Hematopoietic multipotent progenitor cell treated with erythropoietin and hydrocortisone succinate and interleukin-3 and kit ligand, for 8 days (in vitro differentiated cells): Measurements from ENCODE around the gene MAGI2.
"Not testable (repeated sequence)": the region's sequence is repeated elsewhere in the genome, so short reads cannot be mapped to it uniquely, and the experiment has no call there.

Experiments
- DNase-seq: peaks from one replicate; pipeline ENCODE4 v3.0.0-alpha.2; 2015

Gene MAGI2

DNA sequence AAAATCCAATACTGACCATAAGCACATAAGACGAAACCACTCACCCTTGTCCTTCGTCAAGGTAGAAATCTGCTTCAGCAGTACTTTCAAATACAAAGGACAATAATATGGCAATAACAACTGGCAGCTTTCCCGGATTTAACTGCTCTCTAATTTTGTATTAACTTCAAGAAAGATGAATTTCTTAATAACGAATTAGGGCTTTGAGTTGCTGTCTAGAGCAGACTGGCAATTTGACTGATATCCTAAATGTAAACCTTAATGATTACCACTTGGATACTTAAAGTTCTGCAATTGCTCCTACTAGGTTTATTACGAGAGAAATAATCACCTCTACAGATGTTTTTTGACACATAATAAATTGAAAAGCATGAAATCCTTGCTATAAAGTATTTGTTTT, 418.7 kb downstream of the MAGI2 start:
- no peak for DNase-seq

DNA sequence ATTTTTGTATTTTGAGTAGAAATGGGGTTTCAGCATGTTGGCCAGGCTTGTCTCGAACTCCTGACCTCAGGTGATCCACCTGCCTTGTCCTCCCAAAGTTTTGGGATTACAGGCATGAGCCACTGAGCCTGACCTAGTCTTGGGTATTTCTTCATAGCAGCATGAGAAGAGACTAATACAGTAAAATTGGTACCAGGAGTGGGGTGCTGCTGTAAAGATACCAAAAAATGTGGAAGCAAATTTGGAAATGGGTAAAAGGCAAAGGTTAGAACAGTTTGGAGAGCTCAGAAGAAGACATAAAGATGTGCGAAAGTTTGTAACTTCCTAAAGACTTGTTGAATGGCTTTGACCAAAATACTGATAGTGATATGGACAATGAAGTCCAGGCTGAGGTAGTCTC, 433.8 kb downstream of the MAGI2 start:
- not testable (repeated sequence) for DNase-seq

DNA sequence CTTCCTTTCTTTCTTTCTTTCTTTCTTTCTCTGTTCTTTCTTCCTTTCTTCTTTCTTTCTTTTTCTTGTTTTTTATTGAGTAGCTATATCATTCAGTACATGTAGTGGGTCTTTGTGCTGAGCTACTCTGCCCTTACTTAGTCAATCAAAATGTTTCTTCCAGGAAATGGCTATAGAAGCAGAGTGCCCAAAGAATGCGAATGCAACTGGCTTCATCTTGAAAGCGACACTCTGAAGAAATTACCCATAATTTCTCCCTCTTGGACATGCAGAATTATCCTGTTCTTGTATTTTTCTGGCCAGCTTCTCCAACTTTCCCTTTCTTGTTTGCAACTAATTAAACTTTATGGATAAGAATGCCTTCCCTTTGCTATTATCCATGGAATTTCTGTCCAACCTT, 441.5 kb downstream of the MAGI2 start:
- no peak for DNase-seq

DNA sequence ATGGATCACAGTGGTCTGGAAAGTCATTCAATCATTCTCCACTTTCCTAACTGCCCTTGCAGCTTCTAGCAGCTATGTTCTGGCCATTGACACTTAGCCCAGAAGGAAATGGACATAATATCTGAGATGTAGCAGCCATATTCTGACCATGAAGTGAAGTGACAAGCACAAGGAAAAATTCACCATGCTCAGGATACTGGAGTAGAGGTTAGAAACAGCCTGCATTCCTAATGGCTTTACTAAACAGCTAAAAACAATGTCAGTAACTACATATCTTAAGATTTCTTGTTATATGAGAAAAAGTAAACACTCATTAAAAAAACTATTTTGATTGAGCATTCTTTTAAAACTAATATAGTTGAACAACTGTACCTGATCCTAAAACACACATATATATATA, 443.8 kb downstream of the MAGI2 start:
- no peak for DNase-seq

DNA sequence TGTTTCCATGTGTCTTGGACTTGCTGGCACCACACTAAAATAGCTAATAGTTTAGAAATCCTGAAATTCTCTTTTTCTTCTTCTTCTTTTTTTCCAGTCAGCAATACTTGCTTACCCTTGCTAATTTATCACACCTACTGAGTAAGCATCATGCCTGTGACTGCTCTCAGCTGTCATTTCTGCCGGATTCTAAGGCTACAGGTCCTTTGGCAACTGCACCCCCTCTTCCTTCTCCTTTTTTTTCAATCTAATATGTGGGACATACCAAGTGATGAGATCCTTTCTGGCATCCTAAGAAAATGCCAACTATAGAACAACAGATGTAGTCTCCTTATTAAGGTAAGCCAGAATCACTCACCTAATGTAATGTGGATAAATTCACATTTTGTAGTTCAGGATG, 444.7 kb downstream of the MAGI2 start:
- DNase-seq, result no peak

DNA sequence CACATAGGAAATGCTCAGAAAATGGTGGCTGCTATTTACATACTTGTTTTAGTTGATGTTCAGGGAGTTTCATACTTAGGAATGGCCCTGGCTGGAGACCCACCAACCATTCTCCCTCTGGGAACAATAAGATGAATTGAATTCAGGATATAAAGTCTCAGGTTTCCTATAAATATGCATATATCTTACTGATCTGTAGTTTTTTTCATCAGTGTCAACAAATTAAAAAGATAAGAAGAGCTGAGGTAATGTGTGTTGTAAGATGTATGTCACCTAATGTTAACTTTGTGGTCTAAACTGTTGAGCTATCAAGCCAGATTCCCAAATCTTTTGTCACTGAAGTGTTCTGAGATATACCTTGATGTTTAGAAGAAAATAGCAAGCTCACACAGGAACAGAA, 457.5 kb downstream of the MAGI2 start:
- no peak for DNase-seq

DNA sequence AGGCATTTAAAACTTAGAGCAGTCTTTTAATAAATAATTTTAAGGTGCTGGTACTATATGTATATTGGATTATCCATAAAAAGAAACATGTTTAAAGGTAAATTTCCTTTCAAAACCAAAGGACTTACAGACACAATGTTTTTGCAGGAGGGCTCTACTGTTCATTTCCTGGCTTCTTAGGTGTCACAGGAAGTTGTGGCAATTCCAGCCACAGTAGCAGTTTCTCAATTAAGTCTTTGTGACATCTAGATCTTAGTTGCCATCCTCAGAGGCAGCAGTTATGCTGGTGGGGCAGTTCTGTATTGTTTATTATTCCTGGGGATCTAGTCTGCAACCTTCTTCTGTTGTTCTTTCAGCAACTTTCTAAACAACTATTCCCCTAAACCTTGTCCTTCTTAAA, 460.1 kb downstream of the MAGI2 start:
- no peak for DNase-seq

DNA sequence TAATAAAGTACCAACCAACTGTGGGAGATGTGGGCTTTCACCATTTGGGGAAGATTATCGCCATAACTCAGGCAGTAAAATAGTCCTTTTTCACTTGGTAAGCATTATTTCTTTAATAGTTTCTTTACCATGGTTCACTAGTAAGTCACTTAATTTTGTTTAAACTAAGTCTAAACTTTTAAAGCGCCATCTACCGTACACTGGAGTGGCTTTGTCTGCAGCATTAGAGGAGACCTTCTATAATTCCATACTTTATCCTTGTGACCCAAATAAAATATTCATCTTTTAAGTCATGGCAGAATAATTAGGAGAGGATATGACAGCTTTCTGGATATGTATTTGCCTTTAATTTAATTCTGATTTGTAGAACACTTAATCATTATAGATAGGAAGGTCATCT, 468.0 kb downstream of the MAGI2 start:
- DNase-seq, result no peak

DNA sequence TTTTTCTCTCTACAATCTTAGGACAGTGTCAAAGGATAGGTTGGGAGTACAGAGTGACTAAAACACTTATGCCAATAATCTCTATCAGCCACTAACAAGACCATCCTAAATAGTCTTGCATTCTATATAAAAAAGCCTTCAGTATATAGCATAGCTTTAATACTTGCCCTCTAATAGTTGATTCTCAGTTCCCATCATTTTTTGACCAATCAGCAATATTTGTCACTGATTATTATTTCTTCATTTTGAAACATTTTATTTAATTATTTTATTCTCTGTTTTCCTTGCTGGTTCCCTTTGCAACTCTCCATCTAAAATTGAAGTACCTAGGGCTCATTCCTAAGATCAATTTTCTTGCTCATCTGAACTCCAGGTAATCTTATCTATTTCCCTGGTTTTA, 470.0 kb downstream of the MAGI2 start:
- no peak for DNase-seq

DNA sequence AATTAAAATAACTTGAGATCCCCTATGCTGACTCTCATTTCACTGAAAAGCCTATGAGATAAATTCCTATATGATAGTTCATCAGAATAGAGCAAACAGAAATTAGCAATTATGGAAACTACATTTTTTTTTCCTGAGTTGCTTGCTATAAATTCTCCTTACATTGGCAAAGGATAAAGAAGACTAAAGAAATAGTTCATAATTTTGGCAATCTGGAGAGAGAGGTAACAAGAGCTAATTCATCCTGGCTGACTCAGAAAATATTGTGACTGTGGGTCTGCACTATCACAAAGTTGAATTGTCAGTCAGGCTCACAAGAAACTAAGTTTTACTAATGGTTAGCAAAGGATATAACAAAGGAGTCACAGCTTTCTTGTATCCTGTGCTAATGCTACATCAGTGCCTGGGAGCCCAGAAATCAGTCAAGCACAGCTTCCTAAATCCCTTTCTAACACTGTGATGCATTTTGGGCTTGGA, 483.0 kb downstream of the MAGI2 start:
- no peak for DNase-seq

DNA sequence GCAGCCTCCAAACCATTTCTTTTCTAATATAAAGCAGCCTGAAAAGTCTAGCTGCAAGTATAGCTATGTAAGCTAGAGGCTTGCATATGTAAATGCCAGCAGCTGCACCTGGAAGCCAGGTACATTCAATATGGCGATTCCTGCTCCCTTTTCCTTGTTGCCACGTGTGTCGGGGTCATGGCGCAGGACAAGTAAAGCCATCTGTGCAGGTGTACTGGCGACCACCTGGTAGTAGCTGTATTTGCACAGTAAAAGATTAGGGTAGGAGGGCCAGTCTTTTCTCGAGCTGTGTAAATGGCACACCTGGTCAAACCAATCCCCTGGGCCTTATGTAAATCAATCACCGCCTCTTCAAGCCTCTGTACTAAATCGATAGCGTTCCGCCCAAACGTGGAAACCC, 484.5 kb downstream of the MAGI2 start:
- no peak for DNase-seq

DNA sequence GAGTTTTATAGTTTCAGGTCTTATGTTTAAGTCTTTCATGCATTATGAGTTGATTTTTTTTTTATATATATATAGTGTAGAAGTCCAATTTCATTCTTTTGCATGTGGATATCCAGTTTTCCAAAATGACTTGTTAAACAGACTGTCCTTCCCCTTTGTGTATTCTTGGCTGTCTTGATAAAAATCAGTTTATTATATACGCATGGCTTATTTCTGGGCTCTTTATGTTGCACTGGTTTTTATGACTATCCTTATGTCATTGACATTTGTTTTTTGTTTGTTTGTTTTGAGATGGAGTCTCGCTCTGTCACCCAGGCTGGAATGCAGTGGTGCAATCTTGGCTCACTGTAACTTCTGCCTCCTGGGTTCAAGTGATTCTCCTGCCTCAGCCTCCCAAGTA, 485.9 kb downstream of the MAGI2 start:
- DNase-seq, result not testable (repeated sequence)

DNA sequence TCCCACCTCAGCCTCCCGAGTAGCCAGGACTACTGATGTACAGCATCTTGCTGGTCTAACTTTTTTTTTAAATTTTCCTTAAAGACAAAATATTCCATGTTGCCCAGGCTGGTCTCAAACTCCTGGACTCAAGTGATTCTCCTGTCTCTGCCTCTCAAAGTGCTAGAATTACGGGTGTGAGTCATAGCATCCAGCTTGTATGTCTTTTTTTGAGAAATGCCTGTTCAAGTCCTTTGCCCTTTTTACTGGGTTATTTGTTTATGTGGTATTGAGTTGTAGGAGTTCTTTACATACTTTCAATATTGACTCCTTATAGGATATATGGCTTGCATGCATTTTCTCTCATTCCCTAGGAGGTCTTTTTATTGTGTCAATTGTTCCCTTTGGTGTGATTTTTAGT, 486.4 kb downstream of the MAGI2 start:
- no peak for DNase-seq

DNA sequence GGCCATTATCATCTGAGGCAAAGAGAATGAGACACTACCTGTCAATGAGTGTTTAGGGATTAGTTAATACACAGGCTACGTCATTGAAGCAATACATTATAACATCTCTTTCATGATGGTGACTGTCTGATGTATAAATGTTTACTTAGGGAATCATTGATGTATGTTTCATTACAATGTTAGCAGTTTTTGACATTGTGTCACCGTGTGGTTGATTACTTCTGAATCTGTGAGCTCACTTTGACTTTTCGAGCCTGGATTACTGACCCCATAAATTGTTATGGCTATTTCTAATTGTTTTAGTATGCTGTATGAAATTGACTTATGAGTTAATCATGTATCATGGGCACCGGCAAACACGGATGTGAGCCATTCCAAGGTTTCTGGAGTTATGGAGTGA, 494.0 kb downstream of the MAGI2 start:
- DNase-seq, result no peak

DNA sequence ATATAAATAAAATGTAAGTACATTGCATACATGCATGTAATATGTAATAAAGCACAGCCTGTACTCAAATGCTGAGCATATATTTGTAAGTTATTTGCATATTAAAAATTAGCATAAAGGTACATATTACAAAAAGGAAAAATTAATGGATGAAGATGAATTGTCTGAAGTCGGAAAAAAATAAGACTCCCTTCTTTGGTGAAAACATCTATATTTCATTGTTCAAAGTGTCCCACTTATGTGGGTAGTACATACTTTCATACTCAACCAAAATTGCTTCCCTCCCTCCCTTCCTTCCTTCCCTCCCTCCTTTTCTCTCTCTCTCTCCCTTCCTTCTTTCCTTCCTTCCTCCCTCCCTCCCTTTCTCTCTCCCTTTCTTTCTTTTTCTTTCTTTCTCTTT, 498.1 kb downstream of the MAGI2 start:
- no peak for DNase-seq

DNA sequence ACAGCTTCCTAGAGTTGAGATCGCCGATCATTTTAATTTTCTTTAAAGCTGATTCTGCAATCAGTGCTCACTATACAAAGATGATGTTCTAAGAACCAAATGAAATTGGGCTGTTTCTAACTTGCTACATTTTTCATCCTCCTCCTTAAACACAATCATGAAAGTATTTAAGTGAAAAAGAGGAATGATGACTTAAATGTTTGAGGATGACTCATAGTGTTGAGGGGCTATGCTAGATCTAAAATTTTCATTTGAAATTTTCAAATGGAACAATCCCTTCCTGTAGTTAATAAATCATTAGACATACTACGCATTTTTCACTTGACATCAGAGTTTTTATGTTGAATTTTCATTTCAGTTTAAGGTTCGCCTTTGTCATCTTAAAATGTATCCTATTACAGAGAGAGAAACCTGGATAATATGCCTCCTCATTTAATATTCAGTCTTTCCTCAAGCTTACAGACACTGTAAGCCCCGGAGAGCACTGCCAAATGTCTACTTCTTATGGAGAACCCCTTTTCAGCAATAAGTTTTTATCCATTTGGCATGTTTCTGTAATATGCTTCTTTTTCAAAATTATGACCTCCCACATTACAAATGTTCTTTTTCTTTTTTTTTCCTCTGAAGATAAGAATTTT, 499.6 kb downstream of the MAGI2 start:
- DNase-seq, result no peak

DNA sequence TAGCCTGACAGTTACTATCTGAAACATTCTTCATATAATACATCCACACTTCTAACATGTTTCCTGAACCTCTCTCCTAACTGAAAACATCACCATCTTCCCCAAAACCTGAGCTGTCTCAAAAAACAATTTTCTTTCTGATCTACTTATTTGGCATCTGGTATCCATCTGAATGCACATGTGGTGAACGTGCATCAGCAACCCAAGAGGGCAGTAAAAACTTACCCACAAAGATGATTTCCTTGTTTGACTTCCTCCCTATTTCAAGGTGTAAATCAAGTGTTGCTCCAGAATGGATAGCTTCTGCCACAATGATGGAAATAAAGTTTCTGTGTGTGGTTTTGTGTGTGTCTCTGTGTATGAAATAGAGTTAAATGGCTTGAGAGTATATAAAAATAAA, 500.4 kb downstream of the MAGI2 start:
- DNase-seq, result no peak

DNA sequence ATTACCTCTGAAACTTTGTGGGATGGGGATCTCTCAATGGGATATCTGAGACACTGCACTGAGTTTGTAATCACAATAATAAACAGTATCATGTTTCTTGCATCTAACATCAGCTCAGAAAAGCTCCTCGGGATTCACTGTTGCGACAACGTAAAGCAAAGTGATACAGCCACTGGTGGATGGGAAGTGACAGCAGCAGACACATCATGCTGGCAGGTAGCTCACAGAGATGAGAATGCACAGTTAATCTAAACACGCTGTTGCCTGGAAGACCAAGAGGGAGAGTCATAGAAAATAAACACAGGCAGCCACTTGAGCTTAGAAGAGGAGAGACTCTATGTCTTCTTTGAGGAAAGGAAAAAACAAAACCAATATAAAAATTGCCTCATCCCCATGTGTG, 513.8 kb downstream of the MAGI2 start:
- no peak for DNase-seq

DNA sequence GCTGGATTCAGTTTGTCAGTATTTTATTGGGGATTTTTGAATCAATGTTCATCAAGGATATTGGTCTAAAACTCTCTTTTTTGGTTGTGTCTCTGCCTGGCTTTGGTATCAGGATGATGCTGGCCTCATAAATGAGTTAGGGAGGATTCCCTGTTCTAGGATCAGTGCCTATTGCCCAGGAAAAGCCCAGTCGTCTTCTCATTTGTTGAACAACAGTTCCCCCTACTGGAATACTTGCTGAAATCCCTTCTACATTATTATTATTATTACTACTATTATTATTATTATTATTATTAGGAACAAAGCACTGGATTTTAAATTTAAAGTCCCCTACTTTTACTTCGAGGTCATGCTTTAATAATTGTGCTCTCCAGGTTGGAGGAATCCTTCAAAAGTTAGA, 528.9 kb downstream of the MAGI2 start:
- DNase-seq, result peak; percentile 7

DNA sequence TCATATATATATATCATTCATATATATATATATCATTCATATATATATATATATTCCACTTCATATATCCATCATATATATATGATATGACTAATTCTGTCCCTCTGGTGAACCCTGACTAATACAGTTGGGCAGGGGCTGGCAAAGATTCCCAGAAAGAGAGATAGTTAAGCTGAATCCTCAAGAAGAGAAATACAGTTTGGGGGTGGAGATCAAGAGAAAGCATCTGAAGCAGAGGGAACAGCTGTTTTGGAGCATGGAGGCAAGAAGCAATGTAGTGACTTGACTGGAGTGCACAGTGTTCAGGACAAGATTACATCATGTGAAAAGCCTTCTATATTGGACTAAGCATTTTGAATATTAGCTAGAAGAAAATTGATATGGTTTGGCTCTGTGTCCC, 540.7 kb downstream of the MAGI2 start:
- no peak for DNase-seq

DNA sequence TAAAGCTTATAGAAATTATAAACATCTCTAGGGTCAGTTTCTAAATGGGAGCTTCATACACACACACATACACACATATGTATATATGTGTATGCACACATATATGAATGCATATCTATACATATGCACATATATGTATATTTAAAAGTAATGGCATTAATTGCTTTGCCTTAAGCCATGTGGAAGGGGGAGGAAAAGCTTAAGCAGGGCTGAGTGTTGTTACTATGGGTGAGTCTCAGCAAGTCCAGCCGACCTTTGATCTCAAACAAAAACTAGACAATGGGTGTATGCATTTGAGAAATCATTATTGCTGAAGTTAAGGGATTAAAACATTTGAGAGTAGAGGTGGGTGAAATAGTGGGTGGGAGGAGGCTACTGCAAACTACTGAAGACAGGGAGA, 546.7 kb downstream of the MAGI2 start:
- DNase-seq, result no peak

DNA sequence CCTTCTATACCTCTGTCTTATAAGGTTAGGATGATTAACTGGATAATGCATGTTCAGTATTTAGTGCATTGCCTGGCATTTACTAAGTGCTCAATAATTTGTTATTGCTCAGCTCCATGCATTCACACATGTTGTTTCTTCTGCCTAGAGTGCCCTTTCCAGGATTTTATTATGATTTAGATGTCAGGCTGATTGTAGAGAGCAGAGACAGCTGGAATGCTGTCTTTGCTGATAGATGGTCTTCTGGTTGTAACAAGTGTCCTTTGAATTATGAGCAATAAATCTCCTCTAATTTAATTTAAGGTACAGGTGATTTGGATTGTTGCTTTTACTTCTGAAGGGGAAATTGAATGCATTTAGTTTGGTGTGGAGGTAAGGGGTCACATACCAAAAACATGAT, 548.0 kb downstream of the MAGI2 start:
- DNase-seq, result no peak

DNA sequence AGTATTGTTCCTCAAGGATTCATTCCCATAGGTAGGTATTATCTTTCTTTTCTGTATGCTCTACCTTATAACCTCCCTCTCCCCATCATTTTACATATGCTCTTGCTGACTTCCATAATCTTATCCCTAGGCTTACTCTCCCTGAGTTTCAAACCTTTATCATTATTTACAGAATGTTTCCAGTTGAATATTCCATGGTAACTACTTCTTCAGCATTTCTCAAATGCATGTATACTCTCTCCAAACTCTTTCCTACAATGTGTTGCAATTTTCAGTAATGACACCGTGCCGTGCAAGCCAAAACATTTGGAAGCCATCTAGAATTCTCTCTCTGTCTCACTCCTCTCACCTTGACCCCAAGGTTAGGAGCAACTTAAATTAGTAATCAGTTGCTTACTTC, 548.5 kb downstream of the MAGI2 start:
- no peak for DNase-seq

DNA sequence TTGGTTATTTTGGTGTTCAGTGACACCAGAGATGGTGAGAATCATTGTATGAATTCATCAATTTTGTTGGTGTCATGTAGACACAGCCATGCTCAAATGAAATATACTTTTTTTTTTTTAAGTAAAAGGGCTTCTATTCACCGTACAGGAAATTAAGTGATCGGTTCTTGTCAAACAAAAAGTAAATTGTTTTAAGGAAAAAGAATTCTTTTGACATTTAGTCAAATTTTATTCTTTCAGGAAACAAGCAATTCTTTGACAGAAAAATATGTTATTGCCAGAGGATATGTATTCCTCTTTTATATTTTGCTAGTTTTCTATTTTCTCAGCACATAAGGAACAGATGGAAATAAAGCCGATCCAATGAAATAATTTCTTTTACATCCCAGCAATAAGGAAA, 551.9 kb downstream of the MAGI2 start:
- DNase-seq, result no peak

DNA sequence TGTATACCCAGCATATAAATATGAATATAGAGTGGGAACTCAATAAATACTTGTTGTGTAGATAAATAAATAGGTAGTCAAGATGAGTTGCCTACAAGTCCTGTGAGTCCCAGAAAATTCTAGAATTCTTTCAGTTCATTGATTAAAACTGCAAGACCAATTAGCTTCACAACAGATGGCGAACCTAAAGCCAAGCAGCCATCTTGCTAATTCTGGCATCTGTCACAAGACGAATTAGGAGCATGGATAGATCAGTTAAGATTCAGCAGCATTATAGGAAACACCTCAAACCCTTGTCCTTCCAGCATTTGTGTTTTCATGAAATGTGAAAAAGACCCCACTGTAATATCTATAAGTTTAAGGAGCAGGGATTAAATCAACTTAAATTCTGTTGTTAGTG, 552.7 kb downstream of the MAGI2 start:
- DNase-seq, result no peak

DNA sequence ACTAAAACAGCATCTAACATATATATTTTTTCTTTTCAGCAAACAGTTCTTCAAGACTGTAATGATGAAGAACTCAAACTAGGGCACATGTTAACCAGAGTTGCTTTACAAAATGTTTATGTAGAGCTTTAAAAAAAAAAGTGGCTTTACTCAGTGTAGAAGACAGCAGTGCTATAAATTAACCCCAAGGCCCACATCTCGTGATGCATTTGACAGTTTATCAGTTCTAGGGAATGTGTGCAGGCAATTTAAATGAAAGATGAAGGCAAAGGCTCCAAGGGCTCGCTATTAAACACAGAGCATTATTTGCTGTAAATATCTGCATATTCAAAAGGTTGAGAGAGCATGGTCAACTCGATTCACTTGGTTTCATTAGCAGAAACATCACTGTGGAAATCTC, 558.1 kb downstream of the MAGI2 start:
- no peak for DNase-seq
